Anterior cingulate cortex (tissue), 58 donors: Measurements from ENCODE around the gene STX11.
"Not testable (repeated sequence)": the region's sequence is repeated elsewhere in the genome, so short reads cannot be mapped to it uniquely, and the experiment has no call there.

ENCODE experiments used
- DNase-seq, 58 donors: peaks; one replicate each; lab custom pipeline; 2025; lab: John Stamatoyannopoulos, UW

Gene STX11

GRCh38 chr6:144170044-144170443 lies 19.7 kb downstream of the STX11 start:
- DNase-seq: no peak

GRCh38 chr6:144171406-144171805 lies 21.1 kb downstream of the STX11 start:
- DNase-seq: no peak

GRCh38 chr6:144174006-144174405 lies 23.7 kb downstream of the STX11 start:
- DNase-seq: no peak

GRCh38 chr6:144176043-144176442 lies 25.7 kb downstream of the STX11 start:
- DNase-seq: no peak

- no peak for DNase-seq
These were observed 27.4 kb downstream of the STX11 start for GRCh38 chr6:144177726-144178125.

- no peak for DNase-seq
These were observed 28.0 kb downstream of the STX11 start for GRCh38 chr6:144178323-144178722.

- no peak for DNase-seq
These were observed 28.9 kb downstream of the STX11 start for GRCh38 chr6:144179237-144179636.

- DNase-seq: no peak
These were observed 29.5 kb downstream of the STX11 start for GRCh38 chr6:144179828-144180227.

GRCh38 chr6:144180354-144180753 lies 30.0 kb downstream of the STX11 start:
- DNase-seq: not testable (repeated sequence)

GRCh38 chr6:144181639-144182038 lies 31.3 kb downstream of the STX11 start:
- DNase-seq: no peak

- DNase-seq: not testable (repeated sequence)
These were observed 33.9 kb downstream of the STX11 start for GRCh38 chr6:144184186-144184585.

GRCh38 chr6:144185133-144185836 lies 35.0 kb downstream of the STX11 start:
- DNase-seq: no peak

GRCh38 chr6:144186817-144187625 lies 36.7 kb downstream of the STX11 start:
- no peak for DNase-seq

GRCh38 chr6:144189351-144189750 lies 39.0 kb downstream of the STX11 start:
- no peak for DNase-seq

GRCh38 chr6:144190080-144190479 lies 39.8 kb downstream of the STX11 start:
- no peak for DNase-seq

- DNase-seq: no peak
These were observed 40.3 kb downstream of the STX11 start for GRCh38 chr6:144190593-144190992.

- no peak for DNase-seq
These were observed 42.9 kb downstream of the STX11 start for GRCh38 chr6:144193181-144193580.

- no peak for DNase-seq
These were observed 44.0 kb downstream of the STX11 start for GRCh38 chr6:144194293-144194810.

GRCh38 chr6:144195671-144196270 lies 45.5 kb downstream of the STX11 start:
- no peak for DNase-seq

GRCh38 chr6:144197919-144198318 lies 47.6 kb downstream of the STX11 start:
- no peak for DNase-seq

- DNase-seq: no peak
These were observed 52.7 kb downstream of the STX11 start for GRCh38 chr6:144202879-144203468.
